ENCODE measurements around the gene BRCC3.

Gene BRCC3

DNA sequence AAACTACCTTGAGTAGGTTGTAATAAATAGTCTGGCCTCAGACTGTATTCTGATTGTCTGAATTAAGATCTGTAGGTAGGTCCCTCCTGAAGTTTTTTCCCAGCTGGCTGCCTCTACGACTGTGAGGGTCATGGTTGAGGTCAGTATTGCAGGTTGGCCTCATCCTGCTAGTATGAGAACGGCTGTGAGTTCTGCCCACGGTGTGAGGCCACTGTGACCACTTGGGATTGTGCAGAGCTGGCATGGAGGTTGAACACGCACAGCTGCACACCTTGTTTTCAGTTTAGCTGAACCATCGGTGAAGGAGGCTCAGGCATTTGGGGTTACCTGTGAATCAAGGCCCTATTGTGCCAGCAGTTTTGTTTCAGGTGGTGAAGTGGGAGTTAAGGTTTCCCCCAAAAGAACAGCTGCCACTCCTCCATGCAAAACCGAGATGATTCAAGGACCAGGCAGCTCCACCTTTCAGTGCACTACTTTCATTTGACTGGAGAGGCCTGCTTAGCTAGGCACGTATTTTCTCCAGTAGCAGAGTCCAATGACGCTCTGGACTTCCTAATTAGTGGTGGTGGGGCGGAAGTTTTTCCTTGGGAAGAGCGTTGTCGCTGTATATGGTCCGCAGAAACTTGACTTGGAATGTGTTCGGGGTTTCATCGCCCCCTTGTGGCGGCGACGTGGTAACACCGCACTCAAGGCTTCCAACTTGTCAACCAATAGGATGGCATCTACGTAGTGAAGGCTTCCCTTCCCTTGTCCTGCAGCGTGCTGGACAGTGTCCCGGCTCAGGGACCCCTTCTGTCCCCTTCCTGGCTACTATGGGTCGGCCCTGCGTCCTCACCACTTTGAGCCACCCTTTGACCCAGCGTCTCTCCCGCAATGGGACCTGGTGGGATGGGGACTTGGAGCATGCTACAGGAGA is 14.2 kb upstream of the BRCC3 start:
- peak; percentile 70 for DNase-seq (ENCODE audit: low spot score)

DNA sequence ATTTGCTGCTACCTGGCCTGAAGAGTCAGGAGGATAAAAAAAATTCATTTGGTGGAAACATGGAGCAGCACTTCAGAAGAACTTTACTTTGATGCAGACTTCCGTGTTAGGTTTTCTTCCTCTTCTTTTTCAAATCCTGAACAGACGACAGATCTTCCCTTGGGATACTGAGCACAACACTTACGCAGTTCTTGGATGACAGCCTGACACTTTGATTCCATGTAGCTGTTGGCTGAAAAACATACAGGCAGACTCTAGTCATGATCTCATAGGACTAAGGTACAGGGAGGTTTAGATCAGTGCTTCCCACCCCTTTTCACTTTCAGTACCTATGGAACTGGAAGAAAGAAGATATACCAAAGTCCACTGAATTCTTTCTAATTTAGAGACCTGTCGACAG is 9.5 kb upstream of the BRCC3 start:
- DNase-seq (ENCODE audit: low spot score) = no peak

DNA sequence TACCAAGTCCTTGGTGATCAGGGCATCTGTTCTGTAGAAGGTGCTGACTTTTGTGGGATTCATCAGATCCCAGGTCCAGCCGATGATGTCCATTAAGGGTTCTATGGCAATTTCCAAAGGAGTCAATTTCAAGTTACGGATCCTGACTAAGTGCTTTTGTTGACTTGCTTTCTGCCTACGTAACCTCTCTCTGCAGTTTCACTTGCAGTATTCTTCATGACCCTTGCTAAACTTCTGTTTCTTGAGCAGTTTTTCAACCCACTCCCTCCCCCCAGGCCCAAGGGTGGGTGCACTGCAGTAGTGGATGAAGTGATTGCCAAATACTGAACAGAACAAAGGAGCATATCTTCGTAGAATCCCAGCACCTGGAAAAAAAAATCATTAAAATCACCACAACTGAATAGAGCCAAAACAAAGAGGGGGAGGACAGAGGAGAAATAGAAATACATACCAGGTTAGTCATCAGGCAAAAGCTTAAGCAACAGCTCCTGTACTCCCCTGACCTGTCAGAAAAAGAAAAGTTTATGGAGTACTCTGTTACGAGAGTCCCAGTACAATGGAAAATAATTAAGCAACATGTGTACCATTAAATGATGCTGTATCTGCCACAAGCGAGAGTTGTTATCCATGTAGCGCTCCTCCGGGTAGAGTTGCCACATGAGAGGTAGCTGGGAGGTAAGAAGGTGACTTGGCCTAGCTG is 6.1 kb upstream of the BRCC3 start:
- peak; percentile 27 for DNase-seq (ENCODE audit: low spot score)

DNA sequence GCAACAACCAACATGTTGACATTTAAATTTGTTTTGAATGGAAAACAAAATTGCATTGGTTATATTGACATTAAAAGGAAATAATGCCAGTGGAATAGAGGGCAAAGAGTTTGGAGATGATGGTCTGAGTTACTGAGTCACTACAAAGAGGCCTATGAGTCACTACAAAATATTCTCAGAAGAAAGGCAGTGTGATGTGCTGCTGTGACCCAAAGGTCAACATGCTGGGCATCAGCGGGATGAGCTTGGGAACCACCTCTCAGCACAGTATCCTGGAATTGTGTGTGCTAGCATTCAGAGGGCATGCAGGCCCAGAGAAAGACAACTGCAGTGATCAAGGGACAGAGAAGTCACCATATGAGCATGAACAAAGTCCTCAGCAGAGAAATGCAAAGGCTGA is 3.1 kb upstream of the BRCC3 start:
- peak; percentile 29 for DNase-seq (ENCODE audit: low spot score)

DNA sequence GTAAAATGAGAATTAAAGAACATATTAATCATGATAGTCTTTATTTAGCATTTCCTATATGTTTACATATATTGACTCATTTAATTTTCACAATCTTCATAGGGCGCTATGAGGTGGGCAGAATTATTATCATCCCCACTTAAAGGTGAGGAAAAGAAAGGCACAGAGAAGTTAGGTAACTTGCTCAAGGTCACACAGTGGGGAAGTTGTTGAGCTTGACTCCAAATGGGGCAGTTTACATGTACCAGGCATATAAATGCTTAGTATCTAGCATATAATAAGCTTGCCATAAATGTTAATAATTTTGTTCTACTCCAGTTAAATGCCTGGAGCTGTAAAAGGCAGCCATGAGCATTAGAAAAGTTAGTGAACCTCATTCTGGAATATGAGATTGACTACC is 1.9 kb upstream of the BRCC3 start:
- DNase-seq (ENCODE audit: low spot score) = no peak

DNA sequence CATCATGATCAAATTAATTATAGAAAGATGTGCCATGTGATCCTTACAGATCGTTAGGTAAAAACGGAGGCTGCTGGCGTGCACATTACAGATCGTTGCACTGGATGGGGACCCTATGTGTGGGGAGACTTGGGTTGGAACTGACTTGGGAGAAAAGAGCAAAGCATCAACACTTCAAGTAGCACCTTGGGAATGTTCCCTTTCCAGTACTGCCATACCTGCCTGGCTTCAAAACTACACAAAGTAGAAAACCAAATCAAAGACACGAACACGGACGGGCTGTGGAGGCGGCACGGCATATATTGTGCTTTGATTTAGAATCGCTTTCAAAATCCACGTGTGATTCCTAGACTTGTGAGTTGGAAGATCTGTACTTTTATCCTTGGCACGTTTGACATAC is 1.3 kb upstream of the BRCC3 start:
- DNase-seq (ENCODE audit: low spot score) = no peak

DNA sequence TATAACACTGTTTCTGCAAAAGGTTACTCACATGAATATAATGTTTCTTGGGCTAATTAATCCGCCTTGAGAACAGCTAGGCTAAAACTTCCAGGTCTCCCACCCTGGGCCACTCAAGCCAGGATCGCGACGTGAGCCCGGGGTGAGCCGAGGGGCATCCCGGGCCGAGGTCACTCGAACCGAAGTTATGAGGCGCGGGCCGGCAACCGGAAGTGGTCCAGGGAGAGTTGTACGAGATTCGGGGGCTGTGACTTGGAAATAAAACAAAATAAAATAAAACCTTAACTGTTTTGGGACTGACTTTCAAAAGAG is 689 bp upstream of the BRCC3 start:
- DNase-seq (ENCODE audit: low spot score) = peak; percentile 27

DNA sequence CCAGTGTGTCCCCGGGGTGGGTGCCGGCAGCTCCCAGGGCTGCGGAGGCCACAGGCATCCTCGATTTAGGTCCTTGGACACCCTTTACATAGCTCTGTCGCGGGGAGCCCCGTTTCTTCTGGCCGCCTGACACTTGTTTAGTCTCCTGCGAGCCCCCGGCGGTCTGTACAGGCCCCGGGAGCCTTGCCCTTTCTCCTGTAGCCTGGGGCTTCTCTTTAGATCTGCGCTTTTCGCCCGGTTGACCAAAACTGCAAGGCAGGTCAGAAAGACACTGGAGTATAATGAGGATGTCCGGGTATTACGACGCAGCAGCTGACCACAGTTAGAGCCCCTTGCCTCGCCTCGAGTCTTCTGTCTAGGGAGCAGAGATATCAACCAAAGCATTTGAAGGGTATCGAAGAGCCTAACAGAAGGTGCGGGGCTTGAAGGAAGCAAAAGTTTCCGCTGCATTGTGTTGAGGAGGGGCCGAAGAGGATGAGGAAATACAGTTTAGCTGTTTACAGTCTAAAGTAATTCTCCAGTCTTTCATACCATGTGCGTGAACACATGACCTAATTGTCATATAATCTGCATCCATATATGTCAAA is 479 bp downstream of the BRCC3 start:
- no peak for DNase-seq (ENCODE audit: low spot score)

DNA sequence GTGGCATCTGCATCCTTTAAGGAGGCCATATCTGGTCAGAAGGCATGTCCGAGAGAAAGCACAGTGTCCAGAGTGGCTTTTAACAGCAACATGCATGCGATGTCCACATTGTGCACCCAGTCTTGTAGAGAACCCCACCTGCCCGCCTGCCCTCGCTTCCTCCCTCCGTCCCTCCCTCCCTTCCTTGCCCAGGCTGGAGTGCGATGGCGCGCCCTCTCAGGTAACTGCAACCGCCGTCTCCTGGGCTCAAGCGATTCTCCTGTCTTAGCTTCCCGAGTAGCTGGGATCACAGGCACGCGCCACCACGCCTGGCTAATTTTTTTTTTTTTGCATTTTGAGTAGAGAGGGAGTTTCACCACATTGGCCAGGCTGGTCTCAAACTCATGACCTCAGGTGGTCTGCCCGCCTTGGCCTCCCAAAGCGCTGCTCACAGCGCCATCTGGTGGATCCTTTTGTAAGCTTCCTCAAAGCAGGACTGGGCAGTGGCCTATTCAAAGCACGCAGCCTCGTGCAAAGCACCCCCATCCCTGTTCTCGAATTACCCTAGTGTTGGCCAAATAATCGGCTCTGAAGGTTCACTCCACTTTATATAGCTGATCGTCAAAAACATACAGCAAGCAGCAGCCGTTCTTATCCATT is 15.0 kb downstream of the BRCC3 start:
- DNase-seq (ENCODE audit: low spot score) = peak; percentile 26

DNA sequence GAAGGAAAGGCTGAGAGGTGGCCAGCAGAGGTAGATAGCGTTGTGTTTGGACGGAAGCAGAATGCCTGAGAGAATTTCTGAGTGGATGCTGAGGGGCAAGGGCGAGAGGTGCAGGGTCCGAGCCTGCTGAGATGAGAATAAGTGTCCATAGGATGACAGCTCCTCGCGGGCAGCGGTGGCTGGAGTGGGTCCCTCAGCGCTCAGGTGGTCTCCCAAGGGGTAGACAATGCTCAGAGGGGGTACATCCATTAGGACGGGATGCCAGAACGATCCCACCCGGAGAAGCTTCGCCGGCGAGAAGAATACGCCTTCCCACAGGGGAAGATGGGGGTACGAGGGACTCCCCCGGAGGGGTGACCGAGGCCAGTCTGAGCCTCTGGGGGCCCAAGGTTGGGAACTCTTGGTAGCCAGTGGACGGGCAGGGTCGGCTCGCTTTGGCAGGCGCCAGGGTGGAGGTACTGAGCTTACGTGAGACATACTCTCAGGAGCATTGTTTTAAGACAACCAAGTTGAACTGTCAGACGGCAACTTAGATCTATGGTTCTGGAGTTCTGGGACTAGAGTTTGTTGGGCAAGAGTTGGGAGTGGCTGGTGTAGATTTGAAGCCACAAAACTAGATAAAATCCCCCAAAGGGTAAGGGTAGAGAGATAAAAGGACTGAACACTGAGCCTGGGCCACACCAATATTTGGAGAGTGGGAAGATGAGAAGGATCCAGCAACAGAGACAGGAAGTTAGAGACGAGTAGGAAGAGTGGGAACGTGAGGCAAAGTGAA is 15.8 kb downstream of the BRCC3 start:
- no peak for DNase-seq (ENCODE audit: low spot score)

DNA sequence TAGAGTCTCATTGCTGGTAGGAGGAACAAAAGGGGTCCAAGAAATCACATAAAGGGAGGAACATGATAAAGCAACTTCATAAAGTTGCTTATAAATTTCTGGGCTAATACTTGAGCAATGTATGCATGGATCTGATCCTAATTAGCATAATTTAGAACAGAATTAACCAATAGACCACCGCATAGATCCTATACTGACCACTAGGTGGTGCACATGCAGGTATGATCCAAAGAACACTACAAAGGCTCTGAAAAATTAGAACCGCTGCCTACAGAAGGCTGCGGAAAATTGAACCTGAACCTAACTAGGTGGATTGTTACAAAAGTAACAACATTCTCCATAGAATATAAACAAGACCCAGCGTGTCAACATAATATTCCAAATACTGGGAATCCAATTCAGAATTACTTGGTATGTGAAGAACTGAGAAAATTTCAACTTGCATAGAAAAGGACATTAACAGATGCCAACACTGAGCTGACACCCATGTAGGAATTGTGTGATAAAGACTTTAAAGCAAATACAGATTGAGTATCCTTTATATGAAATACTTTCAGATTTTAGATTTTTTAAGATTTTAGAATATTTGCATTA is 23.3 kb downstream of the BRCC3 start:
- peak; percentile 30 for DNase-seq (ENCODE audit: low spot score)

DNA sequence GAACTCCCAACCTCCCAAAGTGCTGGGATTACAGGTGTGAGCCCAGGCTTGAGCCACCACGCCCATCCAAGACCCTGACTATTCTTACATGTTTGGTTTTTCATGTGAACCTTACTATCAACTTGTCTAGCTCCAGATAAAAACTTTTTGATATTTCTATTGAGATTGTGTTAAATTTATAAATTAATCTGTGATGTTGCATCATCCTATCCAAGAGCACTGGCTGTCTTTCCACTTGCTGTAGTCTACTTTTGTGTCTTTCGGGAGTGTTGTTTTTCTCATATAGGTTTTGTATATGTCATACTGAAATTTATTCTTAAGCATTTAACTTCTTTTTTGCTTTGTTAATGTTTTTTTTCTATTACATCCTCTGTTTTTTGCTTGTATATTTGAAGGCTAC is 34.6 kb downstream of the BRCC3 start:
- no peak for DNase-seq (ENCODE audit: low spot score)

DNA sequence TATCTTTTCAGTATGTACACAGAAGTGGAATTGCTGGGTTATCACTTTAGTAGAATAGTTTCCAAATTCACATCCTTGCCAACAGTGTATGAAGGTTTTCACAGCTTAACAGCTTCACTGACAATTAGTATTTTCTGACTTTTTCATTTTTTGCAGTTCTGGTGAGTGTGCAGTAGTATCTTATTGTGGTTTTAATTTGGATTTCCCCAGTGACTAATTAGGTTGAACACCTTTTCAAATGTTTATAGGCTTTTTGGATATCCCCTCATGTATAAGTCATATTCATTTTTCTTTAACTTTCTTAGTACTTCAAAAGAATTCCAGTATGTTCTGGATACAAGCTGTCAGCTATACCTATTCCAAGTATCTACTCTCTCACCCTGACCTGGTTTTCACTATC is 37.1 kb downstream of the BRCC3 start:
- no peak for DNase-seq (ENCODE audit: low spot score)

DNA sequence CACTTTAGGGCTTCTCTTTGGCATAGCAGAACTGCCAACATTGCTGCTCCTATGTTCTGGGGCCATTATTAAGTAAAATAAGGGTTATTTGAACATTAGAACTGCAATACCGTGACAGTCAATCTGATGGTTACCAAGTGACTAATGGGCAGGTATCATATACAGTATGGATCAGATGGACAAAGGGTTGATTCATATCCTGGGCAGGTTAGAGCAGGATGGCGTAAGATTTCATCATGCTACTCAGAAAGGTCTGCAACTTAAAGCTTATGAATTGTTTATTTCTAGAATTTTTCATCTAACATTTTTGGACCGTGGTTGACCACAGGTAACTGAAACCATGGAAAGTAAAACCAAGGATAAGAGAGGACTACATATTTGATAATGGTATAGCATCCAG is 40.9 kb downstream of the BRCC3 start:
- no peak for DNase-seq (ENCODE audit: low spot score)

DNA sequence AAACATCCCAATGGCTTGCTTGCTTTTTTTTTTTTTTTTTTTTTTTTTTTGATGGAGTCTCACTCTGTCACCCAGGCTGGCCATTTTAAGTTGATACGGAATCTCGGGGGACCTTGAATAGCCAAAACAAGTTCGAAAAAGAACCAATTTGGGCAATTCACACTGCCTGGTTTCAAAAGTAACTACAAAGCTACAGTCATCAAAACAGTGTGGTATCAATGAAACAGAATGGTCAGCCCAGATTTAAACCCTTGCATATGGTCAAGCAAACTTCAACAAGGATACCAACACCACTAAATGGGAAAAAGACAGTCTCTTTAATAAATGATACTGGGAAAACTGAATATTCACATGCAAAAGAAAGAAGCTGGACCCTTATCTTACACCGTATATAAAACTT is 41.8 kb downstream of the BRCC3 start:
- DNase-seq (ENCODE audit: low spot score) = no peak

DNA sequence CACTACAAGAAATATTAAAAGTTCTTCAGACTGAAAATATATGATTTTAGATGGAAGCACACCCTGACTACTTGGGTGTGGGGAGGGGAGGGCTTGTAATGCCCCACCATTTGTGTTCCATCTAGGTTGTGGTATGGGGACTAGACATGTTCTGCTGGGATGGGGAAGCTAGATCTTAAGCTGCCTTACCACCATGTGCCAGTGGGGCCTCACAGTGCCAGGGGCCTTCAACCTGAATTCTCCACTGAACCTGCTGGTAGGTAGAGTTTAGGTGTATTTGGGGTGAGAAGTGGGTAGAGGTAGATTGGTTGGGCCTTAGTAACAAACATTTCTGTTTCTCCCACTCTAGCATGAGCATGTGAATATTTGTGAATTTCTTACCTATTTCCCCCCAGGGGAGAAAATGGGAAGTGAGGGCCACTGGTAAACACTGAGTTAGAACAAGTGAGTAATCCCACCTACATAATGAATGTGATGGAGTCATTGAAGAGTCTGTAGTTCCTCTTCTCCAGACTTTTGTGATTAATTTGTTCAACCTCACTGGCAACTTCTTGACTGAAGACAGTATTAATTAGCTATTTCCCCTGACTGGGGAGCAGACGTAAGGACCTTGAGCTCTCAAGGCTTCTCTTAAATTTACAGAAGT is 44.0 kb downstream of the BRCC3 start:
- DNase-seq (ENCODE audit: low spot score) = no peak

DNA sequence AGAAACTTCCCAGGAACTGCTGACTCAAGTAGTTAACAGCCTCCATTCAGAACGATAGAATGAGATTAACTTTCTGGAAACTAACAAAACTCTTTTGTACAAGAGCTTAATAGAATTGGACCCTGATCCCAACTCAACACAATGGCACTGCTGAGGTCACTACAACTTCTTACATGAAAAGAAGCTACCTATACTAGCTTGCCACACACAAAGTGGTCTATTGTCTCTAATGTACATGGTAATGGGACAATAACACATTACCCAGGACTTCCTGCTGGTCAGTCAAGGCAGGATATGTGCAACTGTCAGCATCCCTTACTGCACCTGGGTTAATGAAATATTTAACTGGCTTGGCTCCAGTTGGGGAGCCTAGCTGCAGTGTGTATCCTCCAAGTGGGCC is 56.2 kb downstream of the BRCC3 start:
- DNase-seq (ENCODE audit: low spot score) = no peak

DNA sequence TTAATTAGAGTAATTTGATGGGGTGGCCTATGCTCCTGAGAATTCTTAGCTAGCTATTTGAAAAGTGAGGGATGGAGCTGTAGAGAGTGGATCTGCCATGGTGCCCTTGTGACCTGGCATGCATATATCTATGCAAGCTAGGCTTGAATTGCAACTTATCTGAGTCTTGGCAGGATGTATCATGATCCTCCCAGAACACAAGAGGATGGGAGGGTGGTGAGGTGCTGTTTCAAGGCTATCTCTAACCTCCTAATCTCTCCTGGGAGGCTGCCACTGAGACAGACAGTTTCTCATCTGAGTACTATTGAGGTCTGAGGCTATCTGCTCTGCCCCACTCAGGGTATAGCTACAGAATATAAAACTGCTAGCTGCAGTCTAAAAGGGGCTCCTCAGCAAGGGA is 56.6 kb downstream of the BRCC3 start:
- no peak for DNase-seq (ENCODE audit: low spot score)

DNA sequence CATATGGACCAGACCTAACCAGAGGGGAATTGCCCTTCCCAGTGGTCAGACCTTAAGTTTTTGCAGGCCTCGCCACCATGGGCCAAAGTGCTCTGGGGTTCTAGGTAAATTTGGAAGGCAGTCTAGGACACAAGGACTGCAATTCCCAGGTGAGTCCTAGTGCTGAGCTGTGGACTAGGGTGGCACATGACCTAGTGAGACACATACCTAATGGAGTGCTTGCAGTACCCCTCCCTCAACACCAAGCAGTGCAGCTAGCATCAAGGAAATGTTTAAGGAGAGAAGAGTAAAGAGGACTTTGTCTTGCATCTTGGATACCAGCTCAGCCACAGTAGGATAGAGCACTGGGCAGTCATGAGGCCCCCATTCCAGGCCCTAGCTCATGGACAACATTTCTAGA is 60.8 kb downstream of the BRCC3 start:
- DNase-seq (ENCODE audit: low spot score) = no peak

DNA sequence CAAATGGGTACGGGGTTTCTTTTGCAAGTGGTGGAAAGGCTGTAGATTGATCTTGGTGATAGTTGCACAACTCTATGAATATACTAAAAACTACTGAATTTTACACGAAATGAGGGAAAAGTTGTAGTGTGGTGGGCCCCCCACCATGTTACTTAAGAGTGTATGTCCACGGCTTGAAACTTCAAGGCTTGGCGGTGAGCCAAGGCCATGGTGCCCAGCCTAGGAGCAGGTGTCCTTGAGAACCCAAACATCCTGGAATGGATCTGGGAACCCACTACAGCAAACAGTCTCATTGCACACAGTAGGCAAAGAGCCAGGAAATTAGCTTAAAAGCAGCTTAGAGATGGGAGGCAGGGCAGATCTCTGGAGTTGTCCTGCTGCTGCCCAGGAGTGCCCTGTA is 62.9 kb downstream of the BRCC3 start:
- no peak for DNase-seq (ENCODE audit: low spot score)

DNA sequence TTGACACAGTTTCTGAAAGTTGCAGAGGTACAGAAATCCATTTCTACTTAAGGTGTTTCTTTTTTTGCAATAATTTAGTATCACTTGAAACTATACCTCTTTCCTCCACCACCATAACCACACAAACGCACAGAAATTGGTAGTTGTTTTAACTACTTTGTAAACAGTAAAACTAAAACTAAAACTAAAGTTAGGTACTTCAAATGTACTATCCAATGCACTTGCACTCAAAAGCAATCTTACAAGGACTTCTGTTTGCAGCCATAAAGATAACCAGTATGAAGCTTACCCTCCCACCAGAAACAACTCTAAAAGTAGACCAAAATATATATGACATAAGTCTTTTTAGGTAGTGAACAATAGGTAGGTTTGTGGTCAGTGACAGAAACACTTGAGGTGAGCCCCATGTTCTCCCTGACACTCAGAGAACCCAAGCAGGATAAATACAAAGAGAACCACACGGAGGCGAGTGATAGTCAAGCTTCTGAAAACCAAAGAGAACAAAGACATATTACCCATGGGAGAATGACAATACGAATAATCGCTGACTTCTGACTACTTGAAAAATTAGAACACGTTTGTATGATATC is 72.7 kb downstream of the BRCC3 start:
- DNase-seq (ENCODE audit: low spot score) = no peak
